Measurements from ENCODE around the gene IL10RB. TPM values are rescaled to one million over a fixed set of nuclear protein-coding genes. Genes with fewer than 3 reads are reported as not detected.

Gene IL10RB
- total RNA-seq, 1 donor = 39.8 TPM

DNA sequence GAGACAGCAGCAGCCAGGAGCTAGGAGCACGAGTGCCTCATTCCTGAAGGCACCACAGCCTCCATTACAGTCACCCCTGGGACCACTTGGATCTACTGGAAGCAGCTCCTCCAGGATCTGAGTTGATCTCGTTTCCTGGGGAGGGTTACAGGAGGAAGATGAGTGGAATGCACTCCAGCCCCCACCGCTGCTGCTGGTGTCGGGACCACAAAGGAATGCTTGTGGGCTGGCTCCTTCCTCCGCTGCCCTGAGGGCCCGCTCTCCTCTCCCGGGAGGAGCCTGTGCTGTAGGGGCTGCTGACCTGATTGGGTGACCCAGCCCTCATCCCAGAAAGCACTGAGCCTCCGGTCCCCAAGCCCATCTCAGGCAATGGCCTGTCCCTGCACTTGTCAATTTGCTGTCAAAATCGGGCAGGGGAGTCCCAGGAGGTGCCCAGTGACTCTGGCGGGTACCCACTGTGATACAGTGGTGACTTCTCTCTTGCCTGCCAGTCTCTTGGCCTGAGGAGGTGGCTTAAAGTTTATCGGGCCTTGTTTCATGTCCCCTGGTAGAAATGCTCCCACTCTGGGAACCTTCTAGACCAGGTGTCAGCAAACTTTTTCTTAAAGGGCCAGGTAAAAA, 23.1 kb downstream of the IL10RB start:
- TF ChIP-seq, protein P1, sequence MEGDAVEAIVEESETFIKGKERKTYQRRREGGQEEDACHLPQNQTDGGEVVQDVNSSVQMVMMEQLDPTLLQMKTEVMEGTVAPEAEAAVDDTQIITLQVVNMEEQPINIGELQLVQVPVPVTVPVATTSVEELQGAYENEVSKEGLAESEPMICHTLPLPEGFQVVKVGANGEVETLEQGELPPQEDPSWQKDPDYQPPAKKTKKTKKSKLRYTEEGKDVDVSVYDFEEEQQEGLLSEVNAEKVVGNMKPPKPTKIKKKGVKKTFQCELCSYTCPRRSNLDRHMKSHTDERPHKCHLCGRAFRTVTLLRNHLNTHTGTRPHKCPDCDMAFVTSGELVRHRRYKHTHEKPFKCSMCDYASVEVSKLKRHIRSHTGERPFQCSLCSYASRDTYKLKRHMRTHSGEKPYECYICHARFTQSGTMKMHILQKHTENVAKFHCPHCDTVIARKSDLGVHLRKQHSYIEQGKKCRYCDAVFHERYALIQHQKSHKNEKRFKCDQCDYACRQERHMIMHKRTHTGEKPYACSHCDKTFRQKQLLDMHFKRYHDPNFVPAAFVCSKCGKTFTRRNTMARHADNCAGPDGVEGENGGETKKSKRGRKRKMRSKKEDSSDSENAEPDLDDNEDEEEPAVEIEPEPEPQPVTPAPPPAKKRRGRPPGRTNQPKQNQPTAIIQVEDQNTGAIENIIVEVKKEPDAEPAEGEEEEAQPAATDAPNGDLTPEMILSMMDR (IDR thresholded peaks at IDR 0.05; ENCODE audit: insufficient read depth, low read length) = no peak
- H3K4me3 ChIP-seq (ENCODE audit: low read depth, low read length) = no peak overlapping the region
- no peak for DNase-seq (ENCODE audit: low read depth)

DNA sequence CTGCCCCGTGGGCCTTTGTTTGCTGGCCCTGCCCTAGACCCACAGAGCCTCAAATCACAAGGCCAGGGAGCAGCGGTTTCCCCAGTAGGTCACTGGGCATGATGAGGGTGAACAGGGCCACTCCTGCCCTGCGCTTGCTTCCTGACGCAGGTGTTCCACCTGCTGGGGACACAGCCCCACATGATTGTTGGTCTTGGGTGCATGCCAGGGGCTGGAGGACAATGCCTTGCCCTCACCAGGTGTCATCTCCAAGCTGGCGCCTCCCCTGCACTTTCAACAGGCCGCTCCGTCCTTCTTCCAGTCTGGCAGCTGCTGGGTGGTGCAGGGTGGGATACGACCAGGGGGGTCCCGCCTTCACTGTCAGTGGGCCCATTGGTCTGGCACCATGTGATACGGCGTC, 24.3 kb downstream of the IL10RB start:
- DNase-seq (ENCODE audit: low read depth) = no peak
- TF ChIP-seq, protein P1 (IDR thresholded peaks at IDR 0.05; ENCODE audit: insufficient read depth, low read length) = no peak
- no peak overlapping the region for H3K4me3 ChIP-seq (ENCODE audit: low read depth, low read length)

DNA sequence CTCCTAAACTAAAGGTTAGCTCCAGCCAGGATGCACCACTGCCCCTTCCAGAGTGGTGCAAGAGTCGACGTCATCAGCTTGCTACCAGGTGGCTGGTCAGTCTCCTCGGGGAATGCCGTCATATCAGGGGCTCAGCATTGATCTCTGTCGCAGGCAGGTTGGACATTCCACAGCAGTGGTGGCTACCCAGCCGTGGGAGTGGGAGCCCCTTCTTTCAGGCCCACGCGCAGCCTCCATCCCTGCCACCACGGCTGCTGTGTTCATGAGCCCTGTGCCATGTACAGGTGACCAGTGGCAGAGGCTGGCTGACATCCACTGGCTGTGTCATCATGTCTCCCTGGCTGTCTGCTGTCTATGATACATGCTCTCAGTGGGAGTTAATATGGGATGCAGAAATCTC, 25.5 kb downstream of the IL10RB start:
- no peak overlapping the region for H3K4me3 ChIP-seq (ENCODE audit: low read depth, low read length)
- DNase-seq (ENCODE audit: low read depth) = no peak
- TF ChIP-seq, protein P1 (IDR thresholded peaks at IDR 0.05; ENCODE audit: insufficient read depth, low read length) = no peak

DNA sequence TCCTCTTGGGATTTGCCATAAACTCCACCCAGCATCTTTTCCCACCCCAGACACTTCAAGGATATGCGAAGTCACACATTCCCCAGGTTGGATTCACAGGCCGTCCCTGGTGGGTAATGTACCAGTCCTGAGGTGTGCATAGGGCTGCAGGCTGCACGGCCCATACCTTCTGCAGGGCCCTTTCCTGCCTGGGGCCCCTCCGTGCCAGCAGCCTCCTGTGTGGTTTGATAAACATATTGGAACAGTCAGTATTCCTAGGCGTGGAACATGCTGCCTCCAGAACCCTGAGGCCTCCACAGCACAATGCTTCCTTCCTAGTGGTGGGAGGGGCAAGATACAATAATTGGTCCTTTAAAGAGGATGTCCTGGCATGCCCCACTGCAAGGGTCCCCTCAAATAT, 26.6 kb downstream of the IL10RB start:
- no peak overlapping the region for H3K4me3 ChIP-seq (ENCODE audit: low read depth, low read length)
- no peak for DNase-seq (ENCODE audit: low read depth)
- TF ChIP-seq, protein P1 (IDR thresholded peaks at IDR 0.05; ENCODE audit: insufficient read depth, low read length) = no peak

DNA sequence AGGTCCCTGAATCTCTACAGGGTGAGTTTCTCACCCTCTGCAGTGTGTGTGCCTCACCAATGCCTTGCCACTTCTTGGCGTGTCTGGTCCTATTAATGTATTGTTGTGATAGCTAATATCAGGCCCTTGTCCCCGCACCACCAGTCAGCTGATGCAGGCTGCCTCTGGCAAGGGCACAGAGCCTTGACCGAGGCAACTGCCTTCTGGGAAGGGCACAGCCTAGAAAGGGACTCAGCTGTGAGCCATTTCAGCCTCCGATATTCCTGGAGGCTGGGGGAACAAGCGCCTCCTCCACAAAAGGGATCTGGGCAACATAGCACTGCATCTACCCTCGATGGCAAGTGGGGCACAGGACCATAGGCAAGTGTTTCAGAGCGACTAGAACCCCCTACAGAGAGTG, 27.0 kb downstream of the IL10RB start:
- no peak for DNase-seq (ENCODE audit: low read depth)
- TF ChIP-seq, protein P1 (IDR thresholded peaks at IDR 0.05; ENCODE audit: insufficient read depth, low read length) = no peak
- no peak overlapping the region for H3K4me3 ChIP-seq (ENCODE audit: low read depth, low read length)

DNA sequence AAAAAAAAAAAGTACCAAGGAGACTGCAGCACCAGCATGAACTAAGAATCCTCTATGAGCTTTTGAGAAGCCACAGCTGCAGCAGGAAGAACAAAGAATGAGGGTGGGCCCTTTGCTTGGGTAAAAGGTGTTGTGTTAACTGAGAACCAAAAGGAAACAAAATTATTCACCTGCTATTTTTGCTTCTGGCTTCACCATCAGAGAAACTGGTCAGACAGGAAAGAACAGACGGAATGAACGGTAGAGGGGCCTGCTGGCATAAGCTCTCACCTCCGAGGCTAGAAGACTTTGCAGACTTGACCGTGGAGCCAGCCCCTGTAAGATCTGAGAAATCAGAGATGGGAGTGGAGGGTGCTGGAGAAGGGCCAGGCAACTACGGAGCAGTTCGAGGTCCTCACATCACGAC, 27.6 kb downstream of the IL10RB start:
- no peak for DNase-seq (ENCODE audit: low read depth)
- TF ChIP-seq, protein P1 (IDR thresholded peaks at IDR 0.05; ENCODE audit: insufficient read depth, low read length) = no peak
- no peak overlapping the region for H3K4me3 ChIP-seq (ENCODE audit: low read depth, low read length)

DNA sequence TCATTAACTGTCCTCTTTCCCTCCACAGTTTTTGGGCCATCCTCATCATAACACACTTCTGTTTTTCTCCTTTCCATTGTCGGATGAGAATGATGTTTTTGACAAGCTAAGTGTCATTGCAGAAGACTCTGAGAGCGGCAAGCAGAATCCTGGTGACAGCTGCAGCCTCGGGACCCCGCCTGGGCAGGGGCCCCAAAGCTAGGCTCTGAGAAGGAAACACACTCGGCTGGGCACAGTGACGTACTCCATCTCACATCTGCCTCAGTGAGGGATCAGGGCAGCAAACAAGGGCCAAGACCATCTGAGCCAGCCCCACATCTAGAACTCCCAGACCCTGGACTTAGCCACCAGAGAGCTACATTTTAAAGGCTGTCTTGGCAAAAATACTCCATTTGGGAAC, 30.0 kb downstream of the IL10RB start:
- no peak for DNase-seq (ENCODE audit: low read depth)

More for the DNA sequence above, 30.0 kb downstream of the IL10RB start:
- H3K4me3 ChIP-seq (ENCODE audit: low read depth, low read length) = no peak overlapping the region
- TF ChIP-seq, protein P1 (IDR thresholded peaks at IDR 0.05; ENCODE audit: insufficient read depth, low read length) = no peak
